ENCODE measurements around the gene PAMR1. TPM values are rescaled to one million over a fixed set of nuclear protein-coding genes. Genes with fewer than 3 reads are reported as not detected.

PAMR1 gene
- polyA plus RNA-seq, 2 of the 4 experiments (the other 2 are of a cell fraction) = not detected

- no peaks in the 10 kb centered on the region for H3K9me3 ChIP-seq
- ChIA-PET POLR2A (no interaction called here), CTCF (no interaction called here)
- WGBS (ENCODE audit: missing lambda C conversion rate) = 56% methylated on average over 4 of the region's 4 CpGs
- ATAC-seq (no peak), DNase-seq (ENCODE audit: low read depth in 1 of 2, low spot score in 1 of 2) (no peak), FAIRE-seq (no peak)
- no peaks in the 10 kb centered on the region for H3K4me1 ChIP-seq
- no peak overlapping the region for H3K4me3 ChIP-seq
- no peak overlapping the region for H3K4me2 ChIP-seq
- no peak for TF ChIP-seq HOXB13 (CRISPR knock-in tag; IDR thresholded peaks at IDR 0.05; ENCODE audit: low read depth)
- no peak for TF ChIP-seq CBX8 (IDR thresholded peaks at IDR 0.05)
- TF ChIP-seq ZC3H11A (IDR thresholded peaks at IDR 0.05) = no peak
- no peak for TF ChIP-seq CHD2 (IDR thresholded peaks at IDR 0.05; ENCODE audit: low read length, partially characterized antibody)
- TF ChIP-seq RNF2 (IDR thresholded peaks at IDR 0.05; ENCODE audit: borderline replicate concordance, low read depth) = no peak
- TF ChIP-seq SREBF2 (IDR thresholded peaks at IDR 0.05) = no peak
- no peak for TF ChIP-seq EP300 (IDR thresholded peaks at IDR 0.05)
- no peak for TF ChIP-seq RFX5 (IDR thresholded peaks at IDR 0.05)
- TF ChIP-seq EHF (CRISPR knock-in tag; IDR thresholded peaks at IDR 0.05) = no peak
- TF ChIP-seq POLR2A (IDR thresholded peaks at IDR 0.05; ENCODE audit: low read length) = no peak
- no peak for TF ChIP-seq CTCF (IDR thresholded peaks at IDR 0.05)
- TF ChIP-seq NFE2L2 (conservative IDR thresholded peaks at IDR 0.05; ENCODE audit: low read length) = no peak
- TF ChIP-seq, protein P1, sequence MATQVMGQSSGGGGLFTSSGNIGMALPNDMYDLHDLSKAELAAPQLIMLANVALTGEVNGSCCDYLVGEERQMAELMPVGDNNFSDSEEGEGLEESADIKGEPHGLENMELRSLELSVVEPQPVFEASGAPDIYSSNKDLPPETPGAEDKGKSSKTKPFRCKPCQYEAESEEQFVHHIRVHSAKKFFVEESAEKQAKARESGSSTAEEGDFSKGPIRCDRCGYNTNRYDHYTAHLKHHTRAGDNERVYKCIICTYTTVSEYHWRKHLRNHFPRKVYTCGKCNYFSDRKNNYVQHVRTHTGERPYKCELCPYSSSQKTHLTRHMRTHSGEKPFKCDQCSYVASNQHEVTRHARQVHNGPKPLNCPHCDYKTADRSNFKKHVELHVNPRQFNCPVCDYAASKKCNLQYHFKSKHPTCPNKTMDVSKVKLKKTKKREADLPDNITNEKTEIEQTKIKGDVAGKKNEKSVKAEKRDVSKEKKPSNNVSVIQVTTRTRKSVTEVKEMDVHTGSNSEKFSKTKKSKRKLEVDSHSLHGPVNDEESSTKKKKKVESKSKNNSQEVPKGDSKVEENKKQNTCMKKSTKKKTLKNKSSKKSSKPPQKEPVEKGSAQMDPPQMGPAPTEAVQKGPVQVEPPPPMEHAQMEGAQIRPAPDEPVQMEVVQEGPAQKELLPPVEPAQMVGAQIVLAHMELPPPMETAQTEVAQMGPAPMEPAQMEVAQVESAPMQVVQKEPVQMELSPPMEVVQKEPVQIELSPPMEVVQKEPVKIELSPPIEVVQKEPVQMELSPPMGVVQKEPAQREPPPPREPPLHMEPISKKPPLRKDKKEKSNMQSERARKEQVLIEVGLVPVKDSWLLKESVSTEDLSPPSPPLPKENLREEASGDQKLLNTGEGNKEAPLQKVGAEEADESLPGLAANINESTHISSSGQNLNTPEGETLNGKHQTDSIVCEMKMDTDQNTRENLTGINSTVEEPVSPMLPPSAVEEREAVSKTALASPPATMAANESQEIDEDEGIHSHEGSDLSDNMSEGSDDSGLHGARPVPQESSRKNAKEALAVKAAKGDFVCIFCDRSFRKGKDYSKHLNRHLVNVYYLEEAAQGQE (IDR thresholded peaks at IDR 0.05) = no peak
- TF ChIP-seq MAZ (IDR thresholded peaks at IDR 0.05; ENCODE audit: borderline replicate concordance, low read depth, low read length) = no peak
- TF ChIP-seq JUN (IDR thresholded peaks at IDR 0.05) = no peak
- no peak for TF ChIP-seq JUNB (IDR thresholded peaks at IDR 0.05)
- TF ChIP-seq HOXB5 (CRISPR knock-in tag; IDR thresholded peaks at IDR 0.05) = no peak
- no peak for TF ChIP-seq RAD21 (conservative IDR thresholded peaks at IDR 0.05 in 1 of 2, IDR thresholded peaks at IDR 0.05 in 1 of 2)
- TF ChIP-seq, protein P2, sequence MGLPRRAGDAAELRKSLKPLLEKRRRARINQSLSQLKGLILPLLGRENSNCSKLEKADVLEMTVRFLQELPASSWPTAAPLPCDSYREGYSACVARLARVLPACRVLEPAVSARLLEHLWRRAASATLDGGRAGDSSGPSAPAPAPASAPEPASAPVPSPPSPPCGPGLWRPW (IDR thresholded peaks at IDR 0.05) = no peak
- no peak for TF ChIP-seq NPAS2 (CRISPR knock-in tag; IDR thresholded peaks at IDR 0.05; ENCODE audit: borderline replicate concordance)
- no peak overlapping the region for H3K27ac ChIP-seq
Observed at GRCh38 chr11:35543481-35543880, 18.1 kb upstream of the PAMR1 start.

- CTCF ChIA-PET = no interaction called here
- Histone ChIP-seq H3K4me3 (no peak overlapping the region), H3K9me3 (no peaks in the 10 kb centered on the region), H3K27ac (peak overlapping the region in 1 of 2 experiments; percentile 14; a peak in 1 of 6 replicates), H3K4me2 (no peak overlapping the region), H3K4me1 (no peaks in the 10 kb centered on the region)
- TF ChIP-seq ZC3H11A (IDR thresholded peaks at IDR 0.05) (no peak), CHD2 (IDR thresholded peaks at IDR 0.05; ENCODE audit: low read length, partially characterized antibody) (no peak), KDM1A (IDR thresholded peaks at IDR 0.05; ENCODE audit: low read depth) (no peak), POLR2AphosphoS2 (conservative IDR thresholded peaks at IDR 0.05; ENCODE audit: low read length) (no peak), EHF (CRISPR knock-in tag; IDR thresholded peaks at IDR 0.05) (no peak), NPAS2 (CRISPR knock-in tag; IDR thresholded peaks at IDR 0.05; ENCODE audit: borderline replicate concordance) (no peak), HOXB5 (CRISPR knock-in tag; IDR thresholded peaks at IDR 0.05) (no peak), NR3C1 (IDR thresholded peaks at IDR 0.05) (no peak), SREBF2 (IDR thresholded peaks at IDR 0.05) (no peak), ZNF302 (CRISPR knock-in tag; IDR thresholded peaks at IDR 0.05) (no peak), MAX (IDR thresholded peaks at IDR 0.05) (no peak), CEBPB (IDR thresholded peaks at IDR 0.05) (no peak), RFX5 (IDR thresholded peaks at IDR 0.05) (no peak)
- POLR2A ChIA-PET = no interaction called here
- 43% methylated on average over 4 of the region's 4 CpGs for WGBS (ENCODE audit: missing lambda C conversion rate)
- DNase-seq (ENCODE audit: low read depth in 1 of 2, low spot score in 1 of 2) = peak in 1 of 2 experiments; percentile 23
- ATAC-seq = no peak
- FAIRE-seq = no peak
Observed at GRCh38 chr11:35541621-35542375, 16.4 kb upstream of the PAMR1 start.

Data from A549 (cell line).